ENCODE results near the gene MYLK. TPM values are rescaled to one million over a fixed set of nuclear protein-coding genes. Genes with fewer than 3 reads are reported as not detected.

Gene MYLK
- total and polyA plus RNA-seq, 10 of the 15 experiments (the other 5 are each of a cell fraction or from before 2014, with no cell fraction given) = 0.04 to 1.6 (median 0.42) TPM; not detected in 1

GRCh38 chr3:123651449-123652341, 232.4 kb downstream of the MYLK start (continued):
- TF ChIP-seq BCL3 (IDR thresholded peaks at IDR 0.05; ENCODE audit: borderline replicate concordance, insufficient read depth, low read depth, low read length, poor library complexity, severe bottlenecking) (no peak), RELB (IDR thresholded peaks at IDR 0.05; ENCODE audit: low read depth) (no peak), TCF12 (IDR thresholded peaks at IDR 0.05; ENCODE audit: low read depth, low read length) (no peak), ESRRA (IDR thresholded peaks at IDR 0.05; ENCODE audit: low read length) (no peak), CEBPB (IDR thresholded peaks at IDR 0.05; ENCODE audit: borderline replicate concordance in 1 of 2, low read depth in 2 of 2, low read length in 2 of 2) (no peak), EP300 (IDR thresholded peaks at IDR 0.05; ENCODE audit: borderline replicate concordance in 1 of 2, control insufficient read depth in 1 of 2, low read depth in 2 of 2, low read length in 2 of 2) (no peak), WRNIP1 (IDR thresholded peaks at IDR 0.05; ENCODE audit: borderline replicate concordance, low read depth, low read length) (no peak)
